ENCODE results near the gene CDKN1B. TPM values are rescaled to one million over a fixed set of nuclear protein-coding genes. Genes with fewer than 3 reads are reported as not detected.

CDKN1B gene
- total and polyA plus RNA-seq, 2 experiments from 2014 or later, result 7.0 to 46.0 TPM

DNA sequence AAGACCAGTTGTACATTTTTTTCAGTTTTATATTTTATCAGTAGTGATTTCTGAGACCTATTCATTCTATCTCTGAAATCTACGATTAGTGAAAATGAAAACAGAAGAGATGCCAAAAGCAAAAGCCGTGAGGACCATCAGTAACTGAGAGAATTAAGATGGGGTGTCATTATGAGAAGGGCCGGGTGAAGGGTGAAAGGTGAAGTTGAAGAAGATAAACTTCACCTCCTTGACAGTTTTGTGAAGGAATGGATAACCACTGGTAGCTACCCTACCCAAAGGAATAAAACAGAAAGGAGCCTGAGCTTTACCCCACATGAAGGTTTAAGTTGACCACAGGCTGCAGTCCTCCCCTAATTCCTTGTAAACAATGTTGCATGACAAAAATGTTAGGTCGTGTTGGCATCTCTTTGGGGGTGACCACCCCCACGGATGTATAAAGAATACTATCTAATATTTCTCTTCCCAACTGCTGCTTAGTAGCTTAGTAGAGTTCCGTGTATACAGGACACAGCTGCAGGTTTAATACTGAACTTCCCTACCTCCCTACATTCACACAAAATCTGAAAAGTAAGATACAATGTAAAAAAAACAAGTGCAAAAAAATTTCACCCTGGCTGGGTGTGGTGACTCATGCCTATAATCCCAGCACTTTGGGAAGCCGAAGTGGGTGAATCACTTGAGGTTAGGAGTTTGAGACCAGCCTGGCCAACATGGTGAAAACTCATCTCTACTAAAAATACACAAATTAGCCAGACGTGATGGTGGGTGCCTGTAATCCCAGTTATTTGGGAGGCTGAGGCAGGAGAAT is 45.1 kb upstream of the CDKN1B start:
- 77% methylated on average over 8 of the region's 8 CpGs for WGBS (ENCODE audit: low lambda C conversion rate, missing lambda C conversion rate)
- no peaks in the 10 kb centered on the region for H4K20me1 ChIP-seq (ENCODE audit: insufficient read depth, poor library complexity, severe bottlenecking)
- H3K9me3 ChIP-seq (ENCODE audit: low read depth), result no peaks in the 10 kb centered on the region
- no peak for TF ChIP-seq EZH2phosphoT487 (IDR thresholded peaks at IDR 0.05; ENCODE audit: low read depth, severe bottlenecking, unreplicated experiment)
- TF ChIP-seq, protein P1, sequence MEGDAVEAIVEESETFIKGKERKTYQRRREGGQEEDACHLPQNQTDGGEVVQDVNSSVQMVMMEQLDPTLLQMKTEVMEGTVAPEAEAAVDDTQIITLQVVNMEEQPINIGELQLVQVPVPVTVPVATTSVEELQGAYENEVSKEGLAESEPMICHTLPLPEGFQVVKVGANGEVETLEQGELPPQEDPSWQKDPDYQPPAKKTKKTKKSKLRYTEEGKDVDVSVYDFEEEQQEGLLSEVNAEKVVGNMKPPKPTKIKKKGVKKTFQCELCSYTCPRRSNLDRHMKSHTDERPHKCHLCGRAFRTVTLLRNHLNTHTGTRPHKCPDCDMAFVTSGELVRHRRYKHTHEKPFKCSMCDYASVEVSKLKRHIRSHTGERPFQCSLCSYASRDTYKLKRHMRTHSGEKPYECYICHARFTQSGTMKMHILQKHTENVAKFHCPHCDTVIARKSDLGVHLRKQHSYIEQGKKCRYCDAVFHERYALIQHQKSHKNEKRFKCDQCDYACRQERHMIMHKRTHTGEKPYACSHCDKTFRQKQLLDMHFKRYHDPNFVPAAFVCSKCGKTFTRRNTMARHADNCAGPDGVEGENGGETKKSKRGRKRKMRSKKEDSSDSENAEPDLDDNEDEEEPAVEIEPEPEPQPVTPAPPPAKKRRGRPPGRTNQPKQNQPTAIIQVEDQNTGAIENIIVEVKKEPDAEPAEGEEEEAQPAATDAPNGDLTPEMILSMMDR (IDR thresholded peaks at IDR 0.05; ENCODE audit: poor library complexity), result no peak
- H3K27me3 ChIP-seq, result no peaks in the 10 kb centered on the region
- no peak overlapping the region for H2AFZ ChIP-seq
- no peaks in the 10 kb centered on the region for H3K9me2 ChIP-seq (replicated peaks; ENCODE audit: insufficient read depth)
- no peak overlapping the region for H3K4me3 ChIP-seq
- DNase-seq (ENCODE audit: low spot score), result no peak
- no peak overlapping the region for H3K4me2 ChIP-seq
- no peaks in the 10 kb centered on the region for H3K4me1 ChIP-seq (ENCODE audit: insufficient read depth)
- H3K36me3 ChIP-seq (replicated peaks; ENCODE audit: insufficient read depth, low read depth), result no peaks in the 10 kb centered on the region
- no peaks in the 10 kb centered on the region for H3K79me2 ChIP-seq
- no peak overlapping the region for H3K27ac ChIP-seq

DNA sequence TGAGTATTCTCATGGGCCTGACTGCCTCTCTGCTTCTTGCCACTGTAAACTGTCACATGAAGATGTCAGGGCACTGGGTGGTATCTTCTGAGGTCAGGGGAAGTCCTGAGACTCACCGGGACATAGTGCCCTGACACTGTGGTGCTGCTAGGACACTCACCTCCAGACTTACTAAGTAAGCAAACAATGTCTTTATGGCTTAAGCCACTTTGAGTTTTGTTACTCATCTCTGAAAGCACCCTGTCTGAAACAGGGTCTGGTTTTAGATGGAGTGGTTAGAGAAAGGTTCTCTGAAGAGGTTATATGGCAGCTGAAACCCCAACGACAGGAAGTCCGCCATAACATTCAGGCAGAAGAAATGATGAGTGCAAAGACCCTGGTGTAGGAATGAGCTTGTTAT is 43.9 kb upstream of the CDKN1B start:
- H3K4me2 ChIP-seq, result no peak overlapping the region
- H3K9me2 ChIP-seq (replicated peaks; ENCODE audit: insufficient read depth), result no peaks in the 10 kb centered on the region
- no peak overlapping the region for H2AFZ ChIP-seq
- TF ChIP-seq, protein P1 (IDR thresholded peaks at IDR 0.05; ENCODE audit: poor library complexity), result no peak
- no peak overlapping the region for H3K4me3 ChIP-seq
- no peaks in the 10 kb centered on the region for H3K36me3 ChIP-seq (replicated peaks; ENCODE audit: insufficient read depth, low read depth)
- H3K27me3 ChIP-seq, result no peaks in the 10 kb centered on the region
- no peaks in the 10 kb centered on the region for H3K4me1 ChIP-seq (ENCODE audit: insufficient read depth)
- H4K20me1 ChIP-seq (ENCODE audit: insufficient read depth, poor library complexity, severe bottlenecking), result no peaks in the 10 kb centered on the region
- no peak for DNase-seq (ENCODE audit: low spot score)
- no peaks in the 10 kb centered on the region for H3K79me2 ChIP-seq
- no peaks in the 10 kb centered on the region for H3K9me3 ChIP-seq (ENCODE audit: low read depth)
- no peak overlapping the region for H3K27ac ChIP-seq
- 93% methylated on average over 3 of the region's 3 CpGs for WGBS (ENCODE audit: low lambda C conversion rate, missing lambda C conversion rate)

DNA sequence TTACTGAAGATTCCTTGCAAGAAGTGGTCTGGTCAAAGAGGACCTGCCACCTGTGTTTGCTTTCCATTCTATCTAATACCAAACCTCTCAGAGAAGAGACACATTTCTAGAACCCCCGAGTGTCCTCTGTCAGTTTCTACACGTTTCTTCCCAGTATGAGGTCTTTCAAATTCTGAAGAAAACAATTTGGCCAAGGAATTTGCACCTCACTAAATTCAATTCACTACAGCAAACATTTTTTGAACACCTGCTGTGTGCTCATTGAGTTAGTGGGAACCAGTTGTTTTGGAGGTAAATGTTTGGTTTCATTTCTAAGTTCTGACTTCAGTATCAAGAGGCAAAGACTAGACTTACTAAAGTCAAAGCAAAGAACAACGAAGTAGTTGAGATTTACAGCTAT is 40.6 kb upstream of the CDKN1B start:
- WGBS (ENCODE audit: low lambda C conversion rate, missing lambda C conversion rate), result 5% methylated on average over 3 of the region's 3 CpGs
- Histone ChIP-seq H3K27me3 (no peaks in the 10 kb centered on the region), H3K4me3 (no peak overlapping the region), H3K27ac (no peak overlapping the region), H3K9me2 (replicated peaks; ENCODE audit: insufficient read depth) (no peaks in the 10 kb centered on the region), H4K20me1 (ENCODE audit: insufficient read depth, poor library complexity, severe bottlenecking) (no peaks in the 10 kb centered on the region), H3K4me1 (ENCODE audit: insufficient read depth) (no peaks in the 10 kb centered on the region), H3K4me2 (no peak overlapping the region), H3K36me3 (replicated peaks; ENCODE audit: insufficient read depth, low read depth) (no peaks in the 10 kb centered on the region), H3K79me2 (no peaks in the 10 kb centered on the region), H3K9me3 (ENCODE audit: low read depth) (no peaks in the 10 kb centered on the region), H2AFZ (no peak overlapping the region)
- TF ChIP-seq, protein P1 (IDR thresholded peaks at IDR 0.05; ENCODE audit: poor library complexity), result no peak
- TF ChIP-seq EZH2phosphoT487 (IDR thresholded peaks at IDR 0.05; ENCODE audit: low read depth, severe bottlenecking, unreplicated experiment) (no peak), EZH2 (IDR thresholded peaks at IDR 0.05; ENCODE audit: borderline replicate concordance) (no peak)
- no peak for DNase-seq (ENCODE audit: low spot score)
